Esophagus muscularis mucosa (tissue), 4 donors: Measurements from ENCODE around the gene PPP1R10. TPM values are rescaled to one million over a fixed set of nuclear protein-coding genes. Genes with fewer than 3 reads are reported as not detected.
A peak's percentile ranks its signal among the peaks of the same experiment; 100 is the strongest.

ENCODE experiments used
- DNase-seq: peaks from one replicate; pipeline ENCODE4 v3.0.0-alpha.2; 2017; ENCODE audit errors: extremely low spot score
- H3K27ac ChIP-seq, 4 donors: fragments of 200-600 bp; sonication (generic); replicated peaks in 1 of 4; 1 replicate in 3 of 4; 2 replicates in 1 of 4; pipeline ENCODE4 v1.5.1; 2016 to 2019; ENCODE audit warnings: mild to moderate bottlenecking in 1 of 4
- H3K27me3 ChIP-seq, 4 donors: fragments of 200-600 bp; sonication (generic); one replicate each; pipeline versions ENCODE4 v1.5.1 to v1.6.0; 2016 to 2019
- H3K36me3 ChIP-seq, 4 donors: fragments of 200-600 bp; sonication (generic); one replicate each; pipeline ENCODE4 v1.5.1; 2016 to 2019
- H3K4me1 ChIP-seq, 4 donors: fragments of 200-600 bp; sonication (generic); one replicate each; pipeline ENCODE4 v1.5.1; 2016 to 2019
- H3K4me3 ChIP-seq, 4 donors: fragments of 200-600 bp; sonication (generic); 1 replicate in 2 of 4; 2 replicates in 2 of 4; pipeline ENCODE4 v1.5.1; 2016 to 2019; ENCODE audit warnings: mild to moderate bottlenecking in 4 of 4, moderate library complexity in 1 of 4
- H3K9me3 ChIP-seq, 4 donors: fragments of 200-600 bp; sonication (generic); 1 replicate in 3 of 4; 2 replicates in 1 of 4; pipeline ENCODE4 v1.5.1; 2016 to 2019
- CTCF ChIP-seq, 3 experiments: fragments of 200-600 bp in 2 of 3; fragments of 450-650 bp in 1 of 3; sonication (generic) in 2 of 3; IDR thresholded peaks; one replicate each; pipeline ENCODE4 v1.5.1; 2017 to 2019; ENCODE audit warnings: antibody characterized with exemption in 3 of 3, mild to moderate bottlenecking in 2 of 3, moderate library complexity in 1 of 3
- EP300 ChIP-seq: sonication (generic); formaldehyde crosslinking; IDR thresholded peaks from one replicate; pipeline ENCODE4 v1.6.1; 2017; ENCODE audit warnings: antibody characterized with exemption
- POLR2A ChIP-seq: fragments of 450-650 bp; IDR thresholded peaks from one replicate; pipeline ENCODE4 v1.6.1; 2017; ENCODE audit warnings: antibody characterized with exemption, moderate library complexity, mild to moderate bottlenecking, low read depth
- POLR2AphosphoS5 ChIP-seq, 2 donors: sonication (generic); formaldehyde crosslinking; IDR thresholded peaks; one replicate each; pipeline ENCODE4 v1.6.1; 2017; ENCODE audit warnings: antibody characterized with exemption in 2 of 2
- WGBS: methylation state at CpG from one replicate; pipeline ENCODE4 v1.1.5; 2018; 5-methylcytosine and 5-hydroxymethylcytosine counted together
- intact Hi-C: fragments of 100-400 bp; cut with DNase I; formaldehyde crosslinking; loops from one replicate; pipeline ENCODE4 v1.15.1; 2023
- small RNA-seq, 3 donors: library from RNA; depleted of rRNA; stranded (forward); fragments of <200 nt; gene quantifications; one replicate each; pipeline ENCODE3, GENCODE V24; 2016
- total RNA-seq, 4 donors: library from RNA; depleted of rRNA; stranded (reverse); fragments of >200 nt; gene quantifications; one replicate each; pipeline versions ENCODE4 v1.1.0 to v1.2.1, GENCODE V29; 2016

Gene PPP1R10
- total RNA-seq, 4 donors from 2014 or later = 24.5 to 53.6 (median 37.9) TPM

DNA sequence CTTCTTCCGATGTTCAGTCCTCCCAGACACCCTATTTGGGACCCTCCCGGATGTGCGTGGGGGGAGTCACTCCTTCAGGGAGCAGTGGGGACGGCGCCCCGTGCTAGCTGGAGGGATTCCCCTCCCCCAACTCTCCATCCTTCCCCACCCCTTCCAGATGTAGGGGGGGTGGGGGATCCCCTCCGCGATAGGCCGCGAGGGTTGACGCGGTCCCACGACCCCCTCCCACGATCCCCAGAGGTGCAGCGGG, 61.3 kb downstream of the PPP1R10 start:
- Histone ChIP-seq H3K36me3 (peaks cover 19 to 40% (median 37%) of the 10 kb centered on the region in 4 donors), H3K4me3 (peak overlapping the region; percentile 84 to 96 (median 89)), H3K27me3 (no peaks in the 10 kb centered on the region), H3K4me1 (peaks cover 19 to 39% (median 30%) of the 10 kb centered on the region in 4 donors), H3K9me3 (no peaks in the 10 kb centered on the region), H3K27ac (peak overlapping the region; percentile 98 to 100 (median 98))
- 2% methylated on average over 9 of the region's 15 CpGs for WGBS
- intact Hi-C loops = loop anchor here (2.0 kb wide), 1 partner anchor 15 kb away; the partner anchor contains the start of gene ABCF1
- no peak for DNase-seq
- TF ChIP-seq EP300 (no peak), POLR2AphosphoS5 (IDR thresholded peaks at IDR 0.05) (no peak), CTCF (IDR thresholded peaks at IDR 0.05) (no peak), POLR2A (no peak)

DNA sequence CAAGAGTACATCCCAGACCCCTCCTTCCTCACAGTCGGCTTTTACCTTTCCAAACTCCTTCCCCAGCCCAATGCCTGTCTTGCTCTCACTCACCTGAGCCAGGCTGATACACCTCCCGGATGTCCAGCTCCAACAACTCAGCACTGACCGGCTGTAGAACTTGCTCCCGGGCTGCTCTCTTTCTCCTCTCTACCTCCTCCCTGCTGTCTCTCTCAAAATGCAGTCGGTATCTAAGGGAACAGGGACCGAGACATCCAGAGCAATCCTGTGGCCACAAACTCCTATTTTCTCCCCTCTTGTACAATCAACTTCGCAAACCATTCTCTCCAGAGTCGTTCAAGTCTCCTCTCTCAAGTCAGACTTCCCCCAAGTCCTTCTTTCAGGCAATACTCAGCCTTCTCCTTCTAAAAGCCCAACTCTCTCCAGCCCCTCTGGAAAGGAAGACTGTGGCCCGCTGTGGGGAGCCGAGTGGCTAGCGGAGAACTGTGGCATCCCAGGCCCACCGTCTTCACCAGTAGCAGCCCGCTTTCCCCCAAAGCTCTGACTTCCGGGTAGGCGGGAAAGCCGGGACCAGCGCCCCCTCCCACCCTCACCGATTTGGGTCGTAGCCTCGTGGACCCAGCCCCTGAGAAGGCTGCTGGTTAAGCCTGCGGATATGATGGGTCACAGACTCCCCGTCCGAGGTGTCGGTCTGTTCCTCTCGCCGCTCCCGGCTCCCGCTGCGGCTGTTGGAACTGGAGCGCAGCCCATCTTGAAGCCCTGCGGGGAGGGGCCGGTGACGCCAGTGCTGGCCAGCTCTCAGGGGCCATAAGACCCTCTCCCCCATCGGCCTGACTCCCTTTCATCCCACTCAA, 61.9 kb downstream of the PPP1R10 start:
- peaks cover 19 to 39% (median 30%) of the 10 kb centered on the region in 4 donors for H3K4me1 ChIP-seq
- no peak for DNase-seq
- TF ChIP-seq EP300 = no peak
- H3K9me3 ChIP-seq = no peaks in the 10 kb centered on the region
- WGBS = 13% methylated on average over 32 of the region's 34 CpGs
- peak overlapping the region; percentile 98 to 100 (median 98) for H3K27ac ChIP-seq
- intact Hi-C loops = no loop called here
- H3K36me3 ChIP-seq = peaks cover 19 to 46% (median 42%) of the 10 kb centered on the region in 4 donors
- H3K27me3 ChIP-seq = no peaks in the 10 kb centered on the region
- peak overlapping the region; percentile 84 to 96 (median 89) for H3K4me3 ChIP-seq

DNA sequence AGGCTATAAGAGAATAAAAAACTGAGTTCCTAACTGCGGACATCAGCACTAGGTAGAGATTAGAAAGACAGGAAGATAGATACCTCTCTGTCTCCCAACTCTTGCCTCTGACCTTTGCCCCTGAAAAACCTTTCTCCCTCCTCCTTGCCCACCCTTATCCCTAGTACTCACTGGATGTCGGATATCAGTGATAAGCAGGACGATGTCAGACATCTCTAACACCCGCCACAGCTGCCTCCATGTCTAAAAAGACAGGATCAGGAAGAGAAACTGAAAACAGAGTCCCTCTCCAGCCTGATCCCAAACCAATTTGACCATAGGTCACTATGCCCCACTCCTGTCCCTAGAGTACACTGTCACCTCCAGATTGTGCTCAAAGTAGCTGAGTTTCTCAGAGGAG, 62.6 kb downstream of the PPP1R10 start:
- Histone ChIP-seq H3K4me3 (peak overlapping the region in 1 of 4 donors; percentile 92), H3K27me3 (no peaks in the 10 kb centered on the region), H3K9me3 (no peaks in the 10 kb centered on the region), H3K36me3 (peaks cover 19 to 53% (median 50%) of the 10 kb centered on the region in 4 donors), H3K4me1 (peaks cover 19 to 39% (median 30%) of the 10 kb centered on the region in 4 donors), H3K27ac (peak overlapping the region in 3 of 4 donors; percentile 98 to 100 (median 99))
- 90% methylated on average over 4 of the region's 4 CpGs for whole genome bisulfite sequencing
- intact Hi-C loops = no loop called here
- TF ChIP-seq POLR2A = no peak
- DNase-seq = no peak

Small RNA genes within 50 kb of the gene (small RNA-seq; reads per million reads assigned to genes)
- gene MIR877 = 1.1 to 3.5 (median 1.5) reads per million in 3 donors

Other genes starting within 250 kb of the PPP1R10 start
- 100 to 1,000 TPM; 294 to 649 (median 523) TPM for gene HLA-E, start 127.7 kb downstream of the PPP1R10 start, total RNA-seq
- gene GNL1, start 60.8 kb downstream of the PPP1R10 start, total RNA-seq = 10 to 100 TPM; 30.3 to 53.5 (median 36.1) TPM
- gene PRR3, start 59.9 kb downstream of the PPP1R10 start, total RNA-seq = 10 to 100 TPM in 1 of 4 donors, 1 to 10 TPM in 3; 3.8 to 10.6 (median 4.5) TPM
- gene ABCF1, start 45.8 kb downstream of the PPP1R10 start, total RNA-seq = 10 to 100 TPM; 39.0 to 60.8 (median 51.4) TPM
- 10 to 100 TPM; 36.0 to 41.8 (median 40.0) TPM for gene MRPS18B, start 597 bp upstream of the PPP1R10 start, total RNA-seq
- 1 to 10 TPM; 2.7 to 8.7 (median 5.1) TPM for gene ATAT1, start 9.6 kb upstream of the PPP1R10 start, total RNA-seq
- 10 to 100 TPM in 3 of 4 donors, 1 to 10 TPM in 1; 8.0 to 28.2 (median 24.0) TPM for gene C6orf136, start 29.9 kb upstream of the PPP1R10 start, total RNA-seq
- gene DHX16, start 55.8 kb upstream of the PPP1R10 start, total RNA-seq = 10 to 100 TPM; 20.3 to 41.1 (median 31.1) TPM
- 100 to 1,000 TPM in 1 of 4 donors, 10 to 100 TPM in 3; 39.5 to 104 (median 59.8) TPM for gene PPP1R18, start 69.4 kb upstream of the PPP1R10 start, total RNA-seq
- 10 to 100 TPM in 1 of 4 donors, 1 to 10 TPM in 3; 4.6 to 10.2 (median 6.2) TPM for gene NRM, start 73.7 kb upstream of the PPP1R10 start, total RNA-seq
- 10 to 100 TPM; 10.8 to 20.3 (median 13.1) TPM for gene MDC1, start 100.0 kb upstream of the PPP1R10 start, total RNA-seq
- 100 to 1,000 TPM; 208 to 398 (median 272) TPM for gene TUBB, start 103.1 kb upstream of the PPP1R10 start, total RNA-seq
- gene FLOT1, start 125.4 kb upstream of the PPP1R10 start, total RNA-seq = 100 to 1,000 TPM; 115 to 214 (median 166) TPM
- gene IER3, start 127.3 kb upstream of the PPP1R10 start, total RNA-seq = 10 to 100 TPM in 2 of 4 donors, 1 to 10 TPM in 2; 8.9 to 45.4 (median 11.0) TPM